Smooth muscle cell (in vitro differentiated cells): ENCODE results near the gene ZNF670. TPM values are rescaled to one million over a fixed set of nuclear protein-coding genes. Genes with fewer than 3 reads are reported as not detected.

Source experiments
- DNase-seq: peaks from one replicate; lab custom pipeline; 2025; ENCODE audit not compliant: unreplicated experiment; lab: John Stamatoyannopoulos, UW
- H2AFZ ChIP-seq: fragments of 200-600 bp; sonication (generic); 2 replicates; pipeline ENCODE4 v1.6.0; 2016; ENCODE audit warnings: antibody characterized with exemption, low read depth, mild to moderate bottlenecking
- H3F3A ChIP-seq: fragments of 200-600 bp; sonication (generic); 2 replicates; pipeline ENCODE4 v1.6.0; 2017; ENCODE audit warnings: antibody characterized with exemption, low read depth
- H3K27ac ChIP-seq: fragments of 200-600 bp; sonication (generic); 2 replicates; pipeline ENCODE4 v1.5.1; 2016; ENCODE audit warnings: low read depth, mild to moderate bottlenecking
- H3K27me3 ChIP-seq: fragments of 200-600 bp; sonication (generic); 2 replicates; pipeline ENCODE4 v1.6.1; 2016; ENCODE audit warnings: low read depth, mild to moderate bottlenecking
- H3K36me3 ChIP-seq: fragments of 200-600 bp; sonication (generic); 2 replicates; pipeline ENCODE4 v1.5.1; 2016; ENCODE audit warnings: low read depth
- H3K4me1 ChIP-seq: fragments of 200-600 bp; sonication (generic); 2 replicates; pipeline ENCODE4 v1.5.1; 2016; ENCODE audit warnings: low read depth
- H3K4me2 ChIP-seq: fragments of 200-600 bp; sonication (generic); 2 replicates; pipeline ENCODE4 v1.6.0; 2016; ENCODE audit warnings: mild to moderate bottlenecking
- H3K4me3 ChIP-seq: fragments of 200-600 bp; sonication (generic); 2 replicates; pipeline ENCODE4 v1.5.1; 2016; ENCODE audit warnings: mild to moderate bottlenecking
- H3K79me2 ChIP-seq: fragments of 200-600 bp; sonication (generic); 2 replicates; pipeline ENCODE4 v1.6.0; 2016; ENCODE audit warnings: low read depth, mild to moderate bottlenecking
- H3K9ac ChIP-seq: fragments of 200-600 bp; sonication (generic); 2 replicates; pipeline ENCODE4 v1.6.0; 2016; ENCODE audit warnings: low read depth
- H3K9me3 ChIP-seq: fragments of 200-600 bp; sonication (generic); replicated peaks from 2 replicates; pipeline ENCODE4 v1.5.1; 2016; ENCODE audit warnings: low read depth
- H4K20me1 ChIP-seq: fragments of 200-600 bp; sonication (generic); 2 replicates; pipeline ENCODE4 v1.6.0; 2016; ENCODE audit warnings: low read depth
- CTCF ChIP-seq: fragments of 200-600 bp; sonication (generic); IDR thresholded peaks from 2 replicates; pipeline ENCODE4 v1.5.1; 2017; ENCODE audit warnings: borderline replicate concordance, mild to moderate bottlenecking, antibody characterized with exemption; ENCODE audit not compliant: insufficient read depth, poor library complexity, severe bottlenecking
- WGBS: methylation state at CpG from one replicate; pipeline ENCODE4 v1.1.7; 2016; ENCODE audit warnings: low lambda C conversion rate; 5-methylcytosine and 5-hydroxymethylcytosine counted together
- polyA plus RNA-seq: library from polyadenylated mRNA; unstranded; fragments of >200 nt; fragmentation: Nextera tagmentation; extraction: Ambion mirVana; gene quantifications from 2 replicates; pipeline ENCODE4 v1.2.1, GENCODE V29; 2016
- total RNA-seq: library from RNA; depleted of rRNA; stranded (reverse); fragments of >200 nt; gene quantifications from 2 replicates; pipeline ENCODE4 v1.2.3, GENCODE V29; 2014

The ZNF670 gene
- total and polyA plus RNA-seq, 2 experiments from 2014 or later: 2.8 to 3.9 TPM

GRCh38 chr1:247105966-247106365, 27.4 kb upstream of the ZNF670 start:
- H3K4me3 ChIP-seq: no peak overlapping the region
- H3K27ac ChIP-seq: no peak overlapping the region
- H3F3A ChIP-seq: no peaks in the 10 kb centered on the region
- H3K27me3 ChIP-seq: no peaks in the 10 kb centered on the region
- no peak overlapping the region for H3K4me2 ChIP-seq
- H3K36me3 ChIP-seq: peaks cover 13% of the 10 kb centered on the region
- H3K9ac ChIP-seq: no peak overlapping the region
- H4K20me1 ChIP-seq: no peaks in the 10 kb centered on the region
- H2AFZ ChIP-seq: no peak overlapping the region
- peaks cover 22% of the 10 kb centered on the region for H3K79me2 ChIP-seq
- peaks cover 10% of the 10 kb centered on the region for H3K4me1 ChIP-seq
- no peak for TF ChIP-seq CTCF
- no peak for DNase-seq
- WGBS: 90% methylated on average over 15 of the region's 15 CpGs
- H3K9me3 ChIP-seq: peaks cover 14% of the 10 kb centered on the region

- H3F3A ChIP-seq: no peaks in the 10 kb centered on the region
- H4K20me1 ChIP-seq: no peaks in the 10 kb centered on the region
- H3K79me2 ChIP-seq: peaks cover 26% of the 10 kb centered on the region
- no peak for TF ChIP-seq CTCF
- H3K36me3 ChIP-seq: peaks cover 22% of the 10 kb centered on the region
- DNase-seq: no peak
- H3K4me2 ChIP-seq: peak overlapping the region; percentile 99
- peaks cover 23% of the 10 kb centered on the region for H3K9me3 ChIP-seq
- H3K4me3 ChIP-seq: peak overlapping the region; percentile 94
- H3K27ac ChIP-seq: no peak overlapping the region
- H3K27me3 ChIP-seq: no peaks in the 10 kb centered on the region
- H2AFZ ChIP-seq: peak overlapping the region; percentile 55
- H3K9ac ChIP-seq: peak overlapping the region; percentile 9
- 57% methylated on average over 13 of the region's 13 CpGs for WGBS
- peaks cover 10% of the 10 kb centered on the region for H3K4me1 ChIP-seq
These were observed 26.4 kb upstream of the ZNF670 start for GRCh38 chr1:247104965-247105364.

- WGBS: 2% methylated on average over 41 of the region's 58 CpGs
- TF ChIP-seq CTCF: no peak
- Histone ChIP-seq H3K4me3 (peak within 1 kb of the TSS; percentile 94), H3K4me1 (peaks cover 10% of the 10 kb centered on the region), H2AFZ (peak within 1 kb of the TSS; percentile 88), H3K36me3 (peaks cover 25% of the 10 kb centered on the region), H3K27ac (peak within 1 kb of the TSS; percentile 76), H3K27me3 (no peaks in the 10 kb centered on the region), H3K4me2 (peak within 1 kb of the TSS; percentile 99), H3K79me2 (peaks cover 26% of the 10 kb centered on the region), H3K9me3 (peaks cover 29% of the 10 kb centered on the region), H3K9ac (peak within 1 kb of the TSS; percentile 80), H4K20me1 (no peaks in the 10 kb centered on the region), H3F3A (no peaks in the 10 kb centered on the region)
- DNase-seq: peak; percentile 76
These were observed 25.4 kb upstream of the ZNF670 start, which contains the start of gene ZNF669 for GRCh38 chr1:247103859-247104591. Gene ZNF669 (minus strand): TSS chr1:247104356. CDS start chr1:247104199, 157 bp downstream.
